ENCODE measurements around the gene OR11H7.
"Not testable (repeated sequence)": the region's sequence is repeated elsewhere in the genome, so short reads cannot be mapped to it uniquely, and the experiment has no call there.

Gene OR11H7

DNA sequence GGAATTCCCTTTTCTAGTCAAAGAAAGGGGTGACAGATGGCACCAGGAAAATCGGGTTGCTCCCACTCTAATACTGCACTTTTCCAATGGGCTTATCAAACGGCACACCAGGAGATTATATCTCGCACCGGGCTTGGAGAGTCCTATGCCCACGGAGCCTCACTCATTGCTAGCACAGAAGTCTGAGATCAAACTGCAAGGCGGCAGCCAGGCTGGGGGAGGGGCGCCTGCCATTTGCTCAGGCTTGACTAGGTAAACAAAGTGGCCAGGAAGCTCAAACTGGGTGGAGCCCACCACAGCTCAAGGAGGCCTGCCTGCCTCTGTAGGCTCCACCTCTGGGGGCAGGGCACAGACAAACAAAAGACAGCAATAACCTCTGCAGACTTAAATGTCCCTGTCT is 51.5 kb downstream of the OR11H7 start:
- not testable (repeated sequence) for DNase-seq

All from stimulated activated CD4-positive, alpha-beta T cell treated with anti-CD3 and anti-CD28 coated beads, Interleukin-4, amount 100 ng/mL, for 1 hour (primary cell).